ENCODE results near the gene SMIM36. TPM values are rescaled to one million over a fixed set of nuclear protein-coding genes. Genes with fewer than 3 reads are reported as not detected.
"Not testable (repeated sequence)": the region's sequence is repeated elsewhere in the genome, so short reads cannot be mapped to it uniquely, and the experiment has no call there.

The SMIM36 gene
- total RNA-seq, 2 donors from 2014 or later = not detected

DNA sequence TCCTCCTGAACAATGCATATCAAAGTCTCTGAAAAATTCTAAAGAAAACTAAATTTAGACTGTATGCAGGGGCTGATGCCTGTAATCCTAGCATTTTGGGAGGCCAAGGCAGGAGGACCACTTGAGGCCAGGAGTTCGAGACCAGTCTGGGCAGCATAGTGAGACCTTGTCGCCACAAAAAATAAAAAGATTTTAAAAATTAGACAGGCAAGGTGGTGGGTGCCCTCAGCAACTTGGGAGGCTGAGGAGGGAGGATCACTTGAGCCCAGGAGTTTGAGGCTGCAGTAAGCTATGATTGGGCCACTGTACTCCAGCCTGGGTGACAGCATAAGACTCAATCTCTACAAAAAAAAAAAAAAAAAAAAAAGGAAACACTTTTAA is 59.5 kb downstream of the SMIM36 start:
- Histone ChIP-seq H3K9me3 (no peaks in the 10 kb centered on the region), H3K4me1 (no peaks in the 10 kb centered on the region), H3K27me3 (no peaks in the 10 kb centered on the region), H3K27ac (no peak overlapping the region), H3K36me3 (no peaks in the 10 kb centered on the region), H3K4me3 (no peak overlapping the region)
- TF ChIP-seq, protein P1, sequence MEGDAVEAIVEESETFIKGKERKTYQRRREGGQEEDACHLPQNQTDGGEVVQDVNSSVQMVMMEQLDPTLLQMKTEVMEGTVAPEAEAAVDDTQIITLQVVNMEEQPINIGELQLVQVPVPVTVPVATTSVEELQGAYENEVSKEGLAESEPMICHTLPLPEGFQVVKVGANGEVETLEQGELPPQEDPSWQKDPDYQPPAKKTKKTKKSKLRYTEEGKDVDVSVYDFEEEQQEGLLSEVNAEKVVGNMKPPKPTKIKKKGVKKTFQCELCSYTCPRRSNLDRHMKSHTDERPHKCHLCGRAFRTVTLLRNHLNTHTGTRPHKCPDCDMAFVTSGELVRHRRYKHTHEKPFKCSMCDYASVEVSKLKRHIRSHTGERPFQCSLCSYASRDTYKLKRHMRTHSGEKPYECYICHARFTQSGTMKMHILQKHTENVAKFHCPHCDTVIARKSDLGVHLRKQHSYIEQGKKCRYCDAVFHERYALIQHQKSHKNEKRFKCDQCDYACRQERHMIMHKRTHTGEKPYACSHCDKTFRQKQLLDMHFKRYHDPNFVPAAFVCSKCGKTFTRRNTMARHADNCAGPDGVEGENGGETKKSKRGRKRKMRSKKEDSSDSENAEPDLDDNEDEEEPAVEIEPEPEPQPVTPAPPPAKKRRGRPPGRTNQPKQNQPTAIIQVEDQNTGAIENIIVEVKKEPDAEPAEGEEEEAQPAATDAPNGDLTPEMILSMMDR (IDR thresholded peaks at IDR 0.05) = no peak
- no peak for DNase-seq (ENCODE audit: low spot score)

DNA sequence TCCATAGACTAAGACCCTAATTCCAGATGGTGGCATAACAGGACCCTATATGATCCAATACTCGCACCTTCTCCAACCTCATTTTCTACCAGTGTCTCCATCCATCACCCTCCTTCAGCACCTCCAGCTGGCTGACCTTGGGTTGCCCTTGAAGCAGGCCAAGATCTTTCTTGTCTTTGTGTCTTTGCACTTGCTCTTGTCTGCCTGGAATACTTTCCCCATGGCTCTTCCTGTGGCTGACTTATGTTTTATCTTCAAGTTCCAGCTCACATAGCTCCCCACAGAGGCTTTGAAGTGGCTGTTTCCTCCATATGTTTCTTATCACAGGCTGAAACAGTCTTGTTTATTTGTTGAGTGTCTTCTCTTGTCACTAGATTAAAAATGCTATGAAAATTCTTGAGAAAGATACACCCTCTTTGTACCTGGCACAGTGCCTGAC is 60.0 kb downstream of the SMIM36 start:
- Histone ChIP-seq H3K27me3 (no peaks in the 10 kb centered on the region), H3K4me3 (no peak overlapping the region), H3K36me3 (no peaks in the 10 kb centered on the region), H3K4me1 (no peaks in the 10 kb centered on the region), H3K27ac (no peak overlapping the region), H3K9me3 (no peaks in the 10 kb centered on the region)
- no peak for DNase-seq (ENCODE audit: low spot score)
- TF ChIP-seq, protein P1 (IDR thresholded peaks at IDR 0.05) = no peak

DNA sequence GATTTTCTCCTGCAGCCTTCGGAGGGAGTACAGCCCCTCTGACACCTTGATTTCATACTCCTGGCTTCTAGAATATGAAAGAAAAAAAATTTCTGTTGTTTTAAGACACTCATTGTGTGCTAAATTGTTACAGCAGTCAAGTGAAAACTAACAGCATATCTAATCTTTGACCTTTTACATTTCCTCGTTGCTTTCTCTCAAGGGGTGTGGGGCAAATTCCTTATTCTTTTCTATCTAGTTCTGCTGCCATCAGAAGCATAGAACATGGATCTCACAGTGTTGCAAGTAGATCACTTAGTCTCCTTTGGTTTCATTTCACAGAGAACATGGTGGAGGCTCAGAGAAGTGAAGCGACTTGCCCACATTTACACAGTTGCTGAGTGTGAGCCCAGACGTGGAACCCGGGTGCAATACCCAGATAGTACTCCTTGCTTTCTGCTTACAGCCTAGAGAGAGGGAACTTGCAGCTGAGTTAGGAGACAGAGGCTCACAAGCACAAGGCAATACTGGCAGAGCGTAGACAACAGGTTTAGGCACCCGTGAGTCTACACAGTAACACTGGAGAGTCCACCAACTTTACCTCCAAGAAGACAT is 60.9 kb downstream of the SMIM36 start:
- Histone ChIP-seq H3K4me1 (no peaks in the 10 kb centered on the region), H3K27me3 (no peaks in the 10 kb centered on the region), H3K36me3 (no peaks in the 10 kb centered on the region), H3K9me3 (no peaks in the 10 kb centered on the region), H3K27ac (no peak overlapping the region), H3K4me3 (no peak overlapping the region)
- DNase-seq (ENCODE audit: low spot score) = no peak
- TF ChIP-seq, protein P1 (IDR thresholded peaks at IDR 0.05) = no peak

DNA sequence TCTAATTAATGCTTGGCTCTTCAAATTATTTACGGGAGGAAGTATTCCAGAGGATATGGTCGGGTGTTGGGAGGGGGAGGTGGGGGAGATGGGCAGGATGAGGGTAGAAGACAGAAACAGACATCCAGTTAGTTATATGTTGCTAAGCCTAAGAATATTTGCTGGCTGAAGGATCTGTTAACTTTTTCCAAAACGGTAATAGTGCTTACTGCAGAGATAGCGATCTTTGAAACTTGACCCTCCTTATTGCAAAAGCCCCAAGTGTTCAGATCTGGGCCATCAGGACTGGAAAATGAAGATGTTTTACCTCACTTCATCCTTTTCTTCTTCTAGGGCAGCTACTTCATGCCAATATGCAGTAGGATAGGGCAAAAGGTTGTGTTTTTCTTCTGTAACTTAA is 62.6 kb downstream of the SMIM36 start:
- TF ChIP-seq, protein P1 (IDR thresholded peaks at IDR 0.05) = no peak
- no peaks in the 10 kb centered on the region for H3K4me1 ChIP-seq

DNA sequence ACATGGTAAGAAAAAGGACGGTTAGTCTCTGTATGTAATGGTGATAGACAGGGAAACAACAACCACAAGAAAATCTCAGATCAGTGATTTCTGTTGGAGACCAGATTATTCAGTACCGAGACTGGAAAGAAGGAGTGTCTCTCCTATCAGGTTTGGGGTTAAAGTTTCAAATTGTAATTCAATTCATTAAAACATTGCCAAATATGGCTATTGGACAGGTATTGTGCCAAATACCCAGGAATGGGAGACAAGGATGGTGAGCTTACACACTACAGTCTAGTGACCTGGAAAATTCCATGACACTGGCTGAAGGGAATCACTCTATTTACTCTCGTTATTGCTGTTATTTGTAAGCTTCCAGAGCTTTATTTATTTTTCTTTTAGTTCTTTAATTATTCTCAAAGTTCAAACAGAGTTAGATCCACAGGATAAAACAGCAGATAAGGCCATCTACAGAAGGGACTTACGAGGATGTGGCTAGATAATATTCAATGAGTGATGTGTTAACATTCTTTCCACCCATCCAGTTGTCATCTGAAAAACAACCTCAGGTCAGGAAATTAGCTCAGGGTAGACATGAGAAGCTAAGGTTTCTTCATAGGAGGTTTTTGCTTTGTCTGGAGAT is 64.6 kb downstream of the SMIM36 start:
- TF ChIP-seq, protein P1 (IDR thresholded peaks at IDR 0.05) = no peak
- H3K27ac ChIP-seq = no peak overlapping the region
- no peaks in the 10 kb centered on the region for H3K4me1 ChIP-seq
- no peaks in the 10 kb centered on the region for H3K27me3 ChIP-seq
- H3K4me3 ChIP-seq = no peak overlapping the region
- no peaks in the 10 kb centered on the region for H3K9me3 ChIP-seq
- DNase-seq (ENCODE audit: low spot score) = no peak
- H3K36me3 ChIP-seq = no peaks in the 10 kb centered on the region

More for the DNA sequence above, 62.6 kb downstream of the SMIM36 start:
- Histone ChIP-seq H3K36me3 (no peaks in the 10 kb centered on the region), H3K27ac (no peak overlapping the region), H3K9me3 (no peaks in the 10 kb centered on the region), H3K27me3 (no peaks in the 10 kb centered on the region), H3K4me3 (no peak overlapping the region)
- DNase-seq (ENCODE audit: low spot score) = no peak

DNA sequence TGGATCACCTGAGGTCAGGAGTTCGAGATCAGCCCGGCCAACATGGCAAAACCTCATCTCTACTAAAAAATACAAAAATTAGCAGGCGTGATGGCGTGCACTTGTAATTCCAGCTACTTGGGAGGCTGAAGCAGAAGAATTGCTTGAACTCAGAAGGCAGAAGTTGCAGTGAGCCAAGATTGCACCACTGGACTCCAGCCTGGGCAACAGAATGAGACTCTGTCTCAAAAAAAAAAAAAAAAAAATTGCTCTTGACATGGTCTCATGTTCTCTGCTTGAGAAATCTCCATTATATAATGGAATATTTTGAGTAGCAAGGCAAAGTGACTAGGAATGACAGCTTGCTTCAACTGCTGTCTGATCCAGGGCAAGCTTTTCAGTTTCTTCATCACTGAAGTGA is 65.2 kb downstream of the SMIM36 start:
- not testable (repeated sequence) for H3K27ac ChIP-seq

More for the DNA sequence above, 65.2 kb downstream of the SMIM36 start:
- not testable (repeated sequence) for H3K9me3 ChIP-seq; H3K4me1 ChIP-seq; H3K27me3 ChIP-seq; DNase-seq (ENCODE audit: low spot score); H3K4me3 ChIP-seq; H3K36me3 ChIP-seq
